Stimulated activated CD8-positive, alpha-beta memory T cell treated with anti-CD3 and anti-CD28 coated beads, Interleukin-4, amount 100 ng/mL, for 4 hours (primary cell): ENCODE results near the gene HK2.
"Not testable (repeated sequence)": the region's sequence is repeated elsewhere in the genome, so short reads cannot be mapped to it uniquely, and the experiment has no call there.

ENCODE experiments used
- DNase-seq, 2 donors: peaks; one replicate each; pipeline ENCODE4 v3.0.0-alpha.2; 2020; ENCODE audit warnings: low read depth in 2 of 2, low spot score in 1 of 2

HK2 gene

GRCh38 chr2:74893332-74893731 lies 59.4 kb downstream of the HK2 start:
- no peak for DNase-seq

GRCh38 chr2:74894272-74894981 lies 60.5 kb downstream of the HK2 start:
- DNase-seq = no peak

DNA sequence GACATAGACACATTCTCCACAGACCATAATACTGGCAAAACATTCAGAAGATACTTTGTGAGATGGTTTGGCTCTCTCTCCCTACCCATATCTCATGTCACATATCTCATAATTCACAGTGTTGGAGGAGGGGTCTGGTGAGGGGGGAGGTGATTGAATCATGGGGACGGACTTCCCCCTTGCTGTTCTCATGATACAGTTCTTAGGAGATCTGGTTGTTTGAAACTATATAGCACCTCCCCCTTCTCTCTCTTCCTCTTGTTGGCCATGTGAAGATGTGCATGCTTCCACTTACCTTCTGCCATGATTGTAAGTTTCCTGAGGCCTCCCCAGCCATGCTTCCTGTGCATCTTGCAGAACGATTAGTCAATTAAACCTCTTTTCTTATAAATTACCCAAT lies 61.1 kb downstream of the HK2 start:
- no peak for DNase-seq

- no peak for DNase-seq
Measured at GRCh38 chr2:74896232-74896631, 62.3 kb downstream of the HK2 start.

- DNase-seq = not testable (repeated sequence)
Measured at GRCh38 chr2:74900225-74900624, 66.3 kb downstream of the HK2 start.

GRCh38 chr2:74902281-74902860 lies 68.4 kb downstream of the HK2 start:
- no peak for DNase-seq

DNA sequence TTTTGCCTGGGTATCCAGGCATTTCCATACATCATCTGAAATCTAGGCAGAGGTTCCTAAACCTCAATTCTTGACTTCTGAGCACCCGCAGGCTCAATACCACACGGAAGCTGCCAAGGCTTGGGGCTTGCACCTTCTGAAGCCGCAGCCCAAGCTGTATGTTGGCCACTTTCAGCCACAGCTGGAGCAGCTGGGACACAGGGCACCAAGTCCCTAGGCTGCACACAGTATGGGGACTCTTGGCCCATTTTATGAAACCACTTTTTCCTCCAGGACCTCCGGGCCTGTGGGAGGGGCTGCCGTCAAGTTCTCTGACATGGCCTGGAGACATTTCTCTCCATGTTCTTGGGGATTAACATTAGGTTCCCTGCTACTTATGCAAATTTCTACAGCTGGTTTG lies 72.5 kb downstream of the HK2 start:
- no peak for DNase-seq

- DNase-seq = not testable (repeated sequence)
Measured at GRCh38 chr2:74907560-74907959, 73.6 kb downstream of the HK2 start.

DNA sequence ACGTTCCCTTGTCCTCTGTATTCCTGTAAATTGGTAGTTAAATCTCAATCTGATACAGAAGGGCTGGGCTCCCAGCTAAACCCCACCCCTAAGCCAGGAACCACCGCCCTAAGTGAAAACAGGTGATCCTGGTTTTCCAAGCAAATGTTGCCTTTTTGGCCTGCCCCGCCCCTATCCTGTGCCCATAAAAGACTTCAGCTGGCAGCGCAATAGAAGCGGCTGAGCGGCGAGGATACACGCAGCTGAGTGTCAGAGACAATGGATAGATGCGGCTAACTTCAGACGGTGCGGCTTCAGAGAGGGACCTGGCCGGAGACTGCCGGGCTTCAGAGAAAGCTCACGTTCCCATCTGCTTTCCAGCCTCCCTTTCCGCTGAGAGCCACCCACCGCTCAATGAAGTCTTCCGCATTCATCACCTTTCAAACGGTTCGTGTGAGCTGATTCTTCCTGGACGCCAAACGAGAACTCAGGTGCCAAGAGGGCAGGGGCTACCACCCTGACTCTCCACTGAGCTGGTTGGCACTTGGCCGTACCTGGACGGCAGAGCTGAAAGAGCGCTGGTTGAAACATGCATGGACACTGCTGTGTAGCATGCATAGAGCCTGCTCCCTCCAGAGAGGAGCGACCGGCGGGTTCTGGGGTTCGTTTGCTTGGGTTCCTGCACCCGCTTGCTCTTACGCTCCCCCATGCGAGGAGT lies 75.0 kb downstream of the HK2 start:
- DNase-seq = no peak

DNA sequence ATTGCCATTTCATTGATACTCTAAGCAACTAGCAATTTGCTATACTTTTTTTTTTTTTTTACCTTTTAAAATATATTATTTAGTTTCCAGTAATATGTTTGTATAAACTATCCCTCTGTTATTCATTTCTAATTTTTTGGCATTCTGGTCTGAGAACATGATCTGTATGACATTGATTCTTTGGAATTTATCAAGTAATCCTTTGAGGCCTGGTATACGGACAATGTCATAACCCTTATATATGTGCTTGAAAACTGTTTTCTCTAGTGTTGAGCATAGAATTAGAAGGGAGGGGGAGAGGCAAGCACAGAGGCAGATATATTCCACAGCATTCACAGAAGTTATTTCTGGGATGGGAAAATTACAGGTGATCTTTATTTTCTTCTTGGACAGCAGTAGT lies 76.3 kb downstream of the HK2 start:
- no peak for DNase-seq

DNA sequence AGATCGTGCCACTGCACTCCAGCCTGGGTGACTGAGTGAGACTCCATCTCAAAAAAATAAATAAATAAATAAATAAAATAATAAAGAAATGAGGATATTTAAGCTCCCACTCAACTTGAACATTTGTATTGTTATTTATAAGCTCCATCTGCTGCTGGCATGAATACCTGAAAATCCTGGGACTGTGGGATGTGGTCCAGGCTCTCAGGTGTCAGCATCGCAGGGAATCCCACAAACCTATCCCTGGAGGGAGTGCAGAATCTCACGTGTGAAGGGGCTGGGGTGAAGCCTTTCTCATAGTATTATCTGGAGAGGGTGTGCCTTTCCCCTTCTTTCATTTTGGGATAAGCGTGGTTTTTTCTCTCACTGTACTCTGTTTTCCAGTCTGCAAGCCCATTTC lies 77.1 kb downstream of the HK2 start:
- DNase-seq = no peak

DNA sequence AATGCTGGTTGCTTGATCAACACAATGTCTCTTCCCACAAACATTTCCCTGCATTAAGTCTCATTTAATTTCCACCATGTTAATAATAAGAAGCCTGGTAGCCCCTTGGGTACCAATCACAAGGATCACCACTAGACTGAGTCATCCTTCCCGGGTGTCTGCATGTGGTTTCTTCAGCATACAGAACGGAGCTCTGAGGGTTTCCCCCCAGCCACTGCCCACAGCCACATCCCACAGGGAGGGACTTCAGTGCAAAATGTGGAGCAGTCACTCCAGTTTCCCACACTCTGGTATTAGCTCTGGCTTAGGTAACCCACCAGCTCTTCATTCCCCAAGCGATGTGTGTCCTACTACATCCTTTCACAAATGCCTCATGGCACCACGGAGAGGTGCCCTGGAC lies 81.8 kb downstream of the HK2 start:
- DNase-seq = peak in 1 of 2 donors; percentile 7

DNA sequence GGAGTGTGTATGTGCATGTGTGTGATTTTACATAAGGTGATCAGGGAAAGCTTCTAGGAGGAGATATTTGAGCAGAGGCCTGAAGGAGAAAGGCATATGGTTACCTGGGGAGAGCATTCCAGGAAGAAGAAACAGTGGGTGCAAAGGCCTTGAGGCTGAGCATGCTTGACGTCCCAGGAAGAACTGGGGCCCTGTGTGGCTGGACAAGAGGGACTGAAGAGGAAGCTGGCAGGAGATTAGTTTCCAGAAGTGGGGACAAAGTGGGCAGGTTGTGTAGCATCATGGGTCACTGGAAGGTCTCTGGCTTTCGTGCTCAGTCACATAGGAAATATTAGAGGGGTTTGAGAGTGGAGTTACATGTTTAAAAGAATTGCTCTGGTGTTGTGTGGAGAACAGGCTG lies 82.5 kb downstream of the HK2 start:
- DNase-seq = no peak

DNA sequence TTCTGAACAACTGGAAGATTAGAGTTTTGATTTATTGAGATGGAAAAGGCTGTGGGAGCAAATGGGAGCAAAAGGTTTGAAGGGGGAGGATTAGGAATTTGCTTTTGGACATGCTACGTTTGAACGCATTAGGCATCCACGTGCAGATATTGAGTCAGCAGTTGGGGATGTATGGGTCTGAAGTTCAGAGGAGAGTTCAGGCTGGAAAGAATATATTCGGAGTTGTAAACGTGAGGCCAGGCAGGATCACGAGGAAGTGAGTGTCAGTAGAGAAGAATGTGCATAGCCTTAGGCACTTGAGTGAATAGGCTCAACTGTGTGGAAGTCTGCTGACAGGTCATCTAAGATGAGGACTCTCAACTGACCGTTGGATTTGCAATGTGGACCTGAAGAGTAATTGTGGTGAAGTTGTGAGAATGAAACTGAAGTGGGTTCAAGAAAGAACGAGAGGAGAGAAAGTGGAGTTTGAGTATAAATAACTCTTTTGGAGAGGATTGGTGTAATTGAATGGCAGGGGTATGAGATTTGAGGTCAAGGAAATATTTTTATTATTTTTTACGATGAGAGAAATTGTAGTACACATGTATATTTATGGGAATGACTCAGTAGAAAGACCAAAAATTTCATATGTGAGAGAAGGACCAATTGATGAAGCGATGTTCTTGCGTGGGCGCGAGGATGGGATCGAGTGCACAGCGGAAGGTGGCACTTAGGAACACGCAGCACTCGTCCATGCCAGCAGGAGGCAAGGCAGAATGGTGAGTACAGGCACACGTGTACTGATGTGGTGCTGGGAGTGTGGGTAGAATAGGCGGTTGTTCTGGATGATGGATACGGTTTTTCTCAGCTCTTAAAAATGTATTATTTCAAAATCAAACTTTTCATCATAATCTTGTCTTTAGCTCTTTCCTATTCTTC lies 84.0 kb downstream of the HK2 start:
- no peak for DNase-seq

DNA sequence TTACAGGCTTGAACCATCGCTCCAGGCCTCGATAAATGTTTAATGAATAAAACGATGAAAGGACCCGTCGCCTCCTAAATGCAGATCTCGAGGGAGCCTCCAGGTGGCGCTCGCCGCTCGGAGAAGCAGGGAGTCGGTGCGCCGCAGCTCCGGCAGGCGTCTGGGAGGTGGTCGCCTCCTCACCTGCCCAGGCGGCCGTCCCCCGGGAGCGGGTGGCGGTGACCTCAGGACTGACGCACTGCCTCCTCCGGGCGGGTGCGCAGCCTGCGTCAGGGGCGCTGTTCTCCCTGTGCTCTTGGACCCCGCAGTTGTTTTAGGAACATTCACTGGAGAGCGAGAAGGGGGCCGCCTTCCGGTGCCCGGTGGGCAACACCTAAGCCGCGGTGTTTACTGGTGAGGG lies 85.9 kb downstream of the HK2 start:
- peak; percentile 22 to 57 for DNase-seq

- no peak for DNase-seq
Measured at GRCh38 chr2:74921236-74921736, 87.4 kb downstream of the HK2 start.

DNA sequence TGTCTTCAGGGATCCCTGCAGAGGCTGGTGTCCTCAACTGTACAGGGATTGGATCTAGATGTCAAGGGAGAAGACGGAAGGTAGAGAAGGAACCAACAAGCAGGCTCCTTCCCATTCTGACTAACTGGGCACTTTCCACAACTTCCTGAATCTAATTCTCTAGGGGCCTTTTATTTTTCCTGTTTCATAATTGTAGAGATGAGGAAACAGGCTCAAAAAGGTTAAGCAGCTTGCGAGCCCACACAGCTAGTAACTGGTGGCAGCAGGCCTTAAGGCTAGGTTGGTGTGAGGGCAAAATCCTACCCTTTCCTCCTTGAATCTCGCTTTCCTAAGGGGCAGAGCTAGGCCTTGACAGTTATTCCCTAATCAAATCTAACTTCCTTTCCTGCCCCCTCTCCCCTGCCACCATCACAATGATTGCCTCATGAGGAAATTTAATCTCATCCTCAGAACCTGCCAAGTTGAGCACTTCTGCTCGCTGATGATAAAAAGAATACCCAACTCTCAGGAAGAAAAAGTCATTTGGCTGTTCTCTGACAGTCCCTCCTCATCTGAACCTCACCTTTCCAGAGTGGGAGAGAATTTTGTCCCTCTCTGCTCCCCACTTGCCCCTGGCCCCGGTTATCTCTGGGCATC lies 88.8 kb downstream of the HK2 start:
- no peak for DNase-seq

- no peak for DNase-seq
Measured at GRCh38 chr2:74924463-74925265, 90.7 kb downstream of the HK2 start.

DNA sequence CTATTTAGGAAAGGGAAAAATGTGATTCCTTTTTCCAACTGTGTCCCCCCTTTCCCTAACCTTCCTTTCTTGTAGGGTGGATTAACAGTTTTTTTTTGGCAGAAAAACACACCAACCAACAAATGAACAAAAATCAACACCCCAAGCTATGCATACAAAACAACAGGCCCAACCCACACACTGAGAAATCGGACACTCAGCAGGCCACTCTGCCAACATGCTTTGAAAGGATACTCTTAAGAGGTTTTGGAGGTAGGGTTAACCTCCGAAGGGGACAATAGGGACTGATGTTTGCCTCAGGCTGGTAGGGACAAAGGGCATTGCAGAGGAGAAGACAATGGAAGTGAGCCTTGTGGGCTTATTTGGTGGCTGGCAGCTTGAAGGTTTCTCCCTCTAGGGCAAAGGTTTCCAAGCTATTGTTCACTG lies 91.4 kb downstream of the HK2 start:
- no peak for DNase-seq

GRCh38 chr2:74927621-74928020 lies 93.7 kb downstream of the HK2 start:
- no peak for DNase-seq
